H1 (cell line): Measurements from ENCODE around the gene GLYR1.

ENCODE experiments used
- ATF2 ChIP-seq: IDR thresholded peaks from 2 replicates; pipeline ENCODE4 v1.6.1; 2012; ENCODE audit warnings: low read length, inconsistent platforms
- CEBPB ChIP-seq: IDR thresholded peaks from 2 replicates; pipeline ENCODE4 v1.6.1; 2012; ENCODE audit warnings: low read depth, low read length
- CREB1 ChIP-seq: IDR thresholded peaks from 2 replicates; pipeline ENCODE4 v1.6.1; 2012; ENCODE audit warnings: inconsistent platforms
- EGR1 ChIP-seq: IDR thresholded peaks from 2 replicates; pipeline ENCODE4 v1.6.1; 2011; ENCODE audit warnings: low read depth, low read length, borderline replicate concordance
- EP300 ChIP-seq, 2 experiments: IDR thresholded peaks; 1 replicate in 1 of 2; 2 replicates in 1 of 2; pipeline ENCODE4 v1.6.1; 2011 to 2012; ENCODE audit warnings: low read depth in 2 of 2, low read length in 2 of 2, mild to moderate bottlenecking in 2 of 2, borderline replicate concordance in 1 of 2, inconsistent platforms in 1 of 2, moderate library complexity in 1 of 2
- EZH2 ChIP-seq: fragments of 200-600 bp; sonication (generic); IDR thresholded peaks from 2 replicates; pipeline ENCODE4 v1.7.1; 2012; ENCODE audit warnings: low read depth, mild to moderate bottlenecking, moderate library complexity, low read length, inconsistent platforms; ENCODE audit not compliant: severe bottlenecking
- HDAC2 ChIP-seq, 2 experiments: fragments of 300-600 bp in 1 of 2; sonication (generic) in 1 of 2; IDR thresholded peaks; 2 replicates each; pipeline ENCODE4 v1.6.1; 2011 to 2012; ENCODE audit warnings: low read depth in 2 of 2, low read length in 2 of 2, mild to moderate bottlenecking in 2 of 2, moderate library complexity in 2 of 2, borderline replicate concordance in 1 of 2, inconsistent platforms in 1 of 2
- POLR2A ChIP-seq, 2 experiments: IDR thresholded peaks; 1 replicate in 1 of 2; 2 replicates in 1 of 2; pipeline ENCODE4 v1.6.1; 2011; ENCODE audit warnings: low read depth in 2 of 2, low read length in 2 of 2, mild to moderate bottlenecking in 2 of 2; ENCODE audit errors: control extremely low read depth in 1 of 2
- RFX5 ChIP-seq: IDR thresholded peaks from 2 replicates; pipeline ENCODE4 v1.6.1; 2011; ENCODE audit warnings: low read depth, low read length, improper control_type of control experiment, borderline replicate concordance
- SRF ChIP-seq: IDR thresholded peaks from 2 replicates; pipeline ENCODE4 v1.6.1; 2011; ENCODE audit warnings: mild to moderate bottlenecking, low read depth, low read length, moderate library complexity
- TF ChIP-seq, protein P1 (sequence below), 3 experiments: IDR thresholded peaks; 1 replicate in 2 of 3; 2 replicates in 1 of 3; pipeline versions ENCODE4 v1.5.1 to v1.6.1; 2011; ENCODE audit warnings: low read length in 3 of 3, mild to moderate bottlenecking in 3 of 3, inconsistent platforms in 2 of 3, low read depth in 1 of 3, moderate library complexity in 1 of 3; ENCODE audit not compliant: insufficient read depth in 1 of 3; ENCODE audit errors: control extremely low read depth in 1 of 3

DNA sequence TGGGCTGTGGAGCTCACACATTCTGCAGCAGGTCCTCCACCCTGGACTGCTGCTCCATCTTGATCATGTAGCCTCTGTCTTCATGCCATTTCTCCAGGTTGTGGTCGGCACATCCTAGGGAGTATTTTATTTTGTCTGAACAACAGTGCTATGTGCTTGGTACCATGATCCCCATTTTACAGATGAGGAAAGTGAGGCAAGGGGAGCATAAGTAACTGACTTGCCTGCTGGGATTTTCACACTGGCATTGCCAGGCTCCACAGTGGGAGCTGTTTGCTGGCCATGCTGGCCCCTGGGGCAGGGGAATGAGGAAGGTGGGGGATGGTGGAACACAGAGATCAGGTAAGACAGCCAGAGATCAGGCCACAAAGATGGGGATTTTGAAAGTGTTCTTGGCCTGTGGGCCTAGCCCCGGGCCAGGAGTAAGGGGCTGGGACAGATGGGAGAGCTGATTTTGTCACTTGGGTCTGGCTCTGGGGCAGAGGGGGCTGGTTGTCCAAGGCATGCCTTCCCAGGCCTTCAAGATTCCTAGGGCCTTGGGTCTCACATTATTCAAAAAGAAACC, 70.9 kb downstream of the GLYR1 start:
- TF ChIP-seq, protein P1, sequence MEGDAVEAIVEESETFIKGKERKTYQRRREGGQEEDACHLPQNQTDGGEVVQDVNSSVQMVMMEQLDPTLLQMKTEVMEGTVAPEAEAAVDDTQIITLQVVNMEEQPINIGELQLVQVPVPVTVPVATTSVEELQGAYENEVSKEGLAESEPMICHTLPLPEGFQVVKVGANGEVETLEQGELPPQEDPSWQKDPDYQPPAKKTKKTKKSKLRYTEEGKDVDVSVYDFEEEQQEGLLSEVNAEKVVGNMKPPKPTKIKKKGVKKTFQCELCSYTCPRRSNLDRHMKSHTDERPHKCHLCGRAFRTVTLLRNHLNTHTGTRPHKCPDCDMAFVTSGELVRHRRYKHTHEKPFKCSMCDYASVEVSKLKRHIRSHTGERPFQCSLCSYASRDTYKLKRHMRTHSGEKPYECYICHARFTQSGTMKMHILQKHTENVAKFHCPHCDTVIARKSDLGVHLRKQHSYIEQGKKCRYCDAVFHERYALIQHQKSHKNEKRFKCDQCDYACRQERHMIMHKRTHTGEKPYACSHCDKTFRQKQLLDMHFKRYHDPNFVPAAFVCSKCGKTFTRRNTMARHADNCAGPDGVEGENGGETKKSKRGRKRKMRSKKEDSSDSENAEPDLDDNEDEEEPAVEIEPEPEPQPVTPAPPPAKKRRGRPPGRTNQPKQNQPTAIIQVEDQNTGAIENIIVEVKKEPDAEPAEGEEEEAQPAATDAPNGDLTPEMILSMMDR (IDR thresholded peaks at IDR 0.05; ENCODE audit: control extremely low read depth in 1 of 3, insufficient read depth in 1 of 3, low read depth in 1 of 3, low read length in 3 of 3) = no peak
- TF ChIP-seq RFX5 (no peak), EP300 (IDR thresholded peaks at IDR 0.05; ENCODE audit: borderline replicate concordance in 1 of 2, low read depth in 2 of 2, low read length in 2 of 2) (no peak), CEBPB (no peak), EGR1 (no peak), ATF2 (no peak), HDAC2 (IDR thresholded peaks at IDR 0.05; ENCODE audit: borderline replicate concordance in 1 of 2, low read depth in 2 of 2, low read length in 2 of 2) (no peak), CREB1 (no peak), EZH2 (no peak), SRF (no peak), POLR2A (IDR thresholded peaks at IDR 0.05; ENCODE audit: control extremely low read depth in 1 of 2, low read depth in 2 of 2, low read length in 2 of 2) (no peak)
